ENCODE results near the gene ANK3. TPM values are rescaled to one million over a fixed set of nuclear protein-coding genes. Genes with fewer than 3 reads are reported as not detected.
"Not testable (repeated sequence)": the region's sequence is repeated elsewhere in the genome, so short reads cannot be mapped to it uniquely, and the experiment has no call there.

ANK3 gene
- total and polyA plus RNA-seq, 4 donors: 101 to 318 (median 146) TPM

GRCh38 chr10:60045571-60045970 lies 344.1 kb downstream of the ANK3 start:
- H3K4me1 ChIP-seq (ENCODE audit: control insufficient read depth, insufficient read depth, low read length): no peaks in the 10 kb centered on the region
- DNase-seq (ENCODE audit: low read depth in 4 of 6, low spot score in 6 of 6): no peak
- H3K27me3 ChIP-seq (ENCODE audit: control insufficient read depth, insufficient read depth, low read length): no peaks in the 10 kb centered on the region
- H3K36me3 ChIP-seq (ENCODE audit: control insufficient read depth, insufficient read depth, low read length): no peaks in the 10 kb centered on the region
- no peaks in the 10 kb centered on the region for H3K9me3 ChIP-seq (ENCODE audit: control insufficient read depth, insufficient read depth, low read length)
- H3K4me3 ChIP-seq (ENCODE audit: low read depth, low read length): no peak overlapping the region
- H3K27ac ChIP-seq (ENCODE audit: low read depth, low read length): no peak overlapping the region

GRCh38 chr10:60044971-60045370 lies 344.7 kb downstream of the ANK3 start:
- Histone ChIP-seq H3K4me3 (ENCODE audit: low read depth, low read length) (no peak overlapping the region), H3K27me3 (ENCODE audit: control insufficient read depth, insufficient read depth, low read length) (no peaks in the 10 kb centered on the region), H3K9me3 (ENCODE audit: control insufficient read depth, insufficient read depth, low read length) (no peaks in the 10 kb centered on the region), H3K36me3 (ENCODE audit: control insufficient read depth, insufficient read depth, low read length) (no peaks in the 10 kb centered on the region), H3K4me1 (ENCODE audit: control insufficient read depth, insufficient read depth, low read length) (no peaks in the 10 kb centered on the region), H3K27ac (ENCODE audit: low read depth, low read length) (no peak overlapping the region)
- WGBS (ENCODE audit: insufficient coverage): no CpG with 5 or more reads among the region's 2 CpGs
- DNase-seq (ENCODE audit: low read depth in 4 of 6, low spot score in 6 of 6): no peak

- no peaks in the 10 kb centered on the region for H3K36me3 ChIP-seq (ENCODE audit: control insufficient read depth, insufficient read depth, low read length)
- DNase-seq (ENCODE audit: low read depth in 4 of 6, low spot score in 6 of 6): no peak
- H3K27ac ChIP-seq (ENCODE audit: low read depth, low read length): no peak overlapping the region
- no CpG with 5 or more reads among the region's 2 CpGs for WGBS (ENCODE audit: insufficient coverage)
- H3K4me1 ChIP-seq (ENCODE audit: control insufficient read depth, insufficient read depth, low read length): no peaks in the 10 kb centered on the region
- H3K9me3 ChIP-seq (ENCODE audit: control insufficient read depth, insufficient read depth, low read length): no peaks in the 10 kb centered on the region
- no peaks in the 10 kb centered on the region for H3K27me3 ChIP-seq (ENCODE audit: control insufficient read depth, insufficient read depth, low read length)
- H3K4me3 ChIP-seq (ENCODE audit: low read depth, low read length): no peak overlapping the region
Measured at GRCh38 chr10:60044242-60044641, 345.4 kb downstream of the ANK3 start.

GRCh38 chr10:60043561-60044241 lies 346.0 kb downstream of the ANK3 start:
- Histone ChIP-seq H3K27ac (ENCODE audit: low read depth, low read length) (no peak overlapping the region), H3K9me3 (ENCODE audit: control insufficient read depth, insufficient read depth, low read length) (no peaks in the 10 kb centered on the region)
- WGBS (ENCODE audit: insufficient coverage): 57% methylated on average over 1 of the region's 6 CpGs

GRCh38 chr10:60042914-60043313 lies 346.8 kb downstream of the ANK3 start:
- Histone ChIP-seq H3K4me1 (ENCODE audit: control insufficient read depth, insufficient read depth, low read length) (no peaks in the 10 kb centered on the region), H3K27me3 (ENCODE audit: control insufficient read depth, insufficient read depth, low read length) (no peaks in the 10 kb centered on the region), H3K36me3 (ENCODE audit: control insufficient read depth, insufficient read depth, low read length) (no peaks in the 10 kb centered on the region), H3K27ac (ENCODE audit: low read depth, low read length) (no peak overlapping the region), H3K4me3 (ENCODE audit: low read depth, low read length) (no peak overlapping the region), H3K9me3 (ENCODE audit: control insufficient read depth, insufficient read depth, low read length) (no peaks in the 10 kb centered on the region)
- no CpG with 5 or more reads among the region's 2 CpGs for WGBS (ENCODE audit: insufficient coverage)
- DNase-seq (ENCODE audit: low read depth in 4 of 6, low spot score in 6 of 6): no peak

More at GRCh38 chr10:60043561-60044241, 346.0 kb downstream of the ANK3 start:
- Histone ChIP-seq H3K4me1 (ENCODE audit: control insufficient read depth, insufficient read depth, low read length) (no peaks in the 10 kb centered on the region), H3K4me3 (ENCODE audit: low read depth, low read length) (no peak overlapping the region), H3K27me3 (ENCODE audit: control insufficient read depth, insufficient read depth, low read length) (no peaks in the 10 kb centered on the region), H3K36me3 (ENCODE audit: control insufficient read depth, insufficient read depth, low read length) (no peaks in the 10 kb centered on the region)
- no peak for DNase-seq (ENCODE audit: low read depth in 4 of 6, low spot score in 6 of 6)

- Histone ChIP-seq H3K27me3 (ENCODE audit: control insufficient read depth, insufficient read depth, low read length) (no peaks in the 10 kb centered on the region), H3K27ac (ENCODE audit: low read depth, low read length) (no peak overlapping the region), H3K9me3 (ENCODE audit: control insufficient read depth, insufficient read depth, low read length) (no peaks in the 10 kb centered on the region), H3K36me3 (ENCODE audit: control insufficient read depth, insufficient read depth, low read length) (no peaks in the 10 kb centered on the region), H3K4me3 (ENCODE audit: low read depth, low read length) (no peak overlapping the region), H3K4me1 (ENCODE audit: control insufficient read depth, insufficient read depth, low read length) (no peaks in the 10 kb centered on the region)
- no peak for DNase-seq (ENCODE audit: low read depth in 4 of 6, low spot score in 6 of 6)
- WGBS (ENCODE audit: insufficient coverage): no CpG with 5 or more reads among the region's 5 CpGs
Measured at GRCh38 chr10:60042262-60042661, 347.4 kb downstream of the ANK3 start.

GRCh38 chr10:60041489-60042133 lies 348.1 kb downstream of the ANK3 start:
- no peaks in the 10 kb centered on the region for H3K9me3 ChIP-seq (ENCODE audit: control insufficient read depth, insufficient read depth, low read length)
- H3K27me3 ChIP-seq (ENCODE audit: control insufficient read depth, insufficient read depth, low read length): no peaks in the 10 kb centered on the region
- no peak for DNase-seq (ENCODE audit: low read depth in 4 of 6, low spot score in 6 of 6)
- H3K4me3 ChIP-seq (ENCODE audit: low read depth, low read length): no peak overlapping the region
- H3K27ac ChIP-seq (ENCODE audit: low read depth, low read length): no peak overlapping the region
- no peaks in the 10 kb centered on the region for H3K36me3 ChIP-seq (ENCODE audit: control insufficient read depth, insufficient read depth, low read length)
- WGBS (ENCODE audit: insufficient coverage): no CpG with 5 or more reads among the region's 3 CpGs
- H3K4me1 ChIP-seq (ENCODE audit: control insufficient read depth, insufficient read depth, low read length): no peaks in the 10 kb centered on the region

GRCh38 chr10:60040014-60040662 lies 349.5 kb downstream of the ANK3 start:
- no peak overlapping the region for H3K27ac ChIP-seq (ENCODE audit: low read depth, low read length)
- H3K36me3 ChIP-seq (ENCODE audit: control insufficient read depth, insufficient read depth, low read length): no peaks in the 10 kb centered on the region
- no peaks in the 10 kb centered on the region for H3K4me1 ChIP-seq (ENCODE audit: control insufficient read depth, insufficient read depth, low read length)
- H3K4me3 ChIP-seq (ENCODE audit: low read depth, low read length): no peak overlapping the region
- no peak for DNase-seq (ENCODE audit: low read depth in 4 of 6, low spot score in 6 of 6)
- H3K9me3 ChIP-seq (ENCODE audit: control insufficient read depth, insufficient read depth, low read length): no peaks in the 10 kb centered on the region
- H3K27me3 ChIP-seq (ENCODE audit: control insufficient read depth, insufficient read depth, low read length): no peaks in the 10 kb centered on the region
- WGBS (ENCODE audit: insufficient coverage): no CpG with 5 or more reads among the region's 3 CpGs

- Histone ChIP-seq H3K4me3 (ENCODE audit: low read depth, low read length) (no peak overlapping the region), H3K27me3 (ENCODE audit: control insufficient read depth, insufficient read depth, low read length) (no peaks in the 10 kb centered on the region), H3K27ac (ENCODE audit: low read depth, low read length) (no peak overlapping the region), H3K36me3 (ENCODE audit: control insufficient read depth, insufficient read depth, low read length) (peaks cover 4% of the 10 kb centered on the region), H3K9me3 (ENCODE audit: control insufficient read depth, insufficient read depth, low read length) (no peaks in the 10 kb centered on the region), H3K4me1 (ENCODE audit: control insufficient read depth, insufficient read depth, low read length) (no peaks in the 10 kb centered on the region)
- no peak for DNase-seq (ENCODE audit: low read depth in 4 of 6, low spot score in 6 of 6)
- whole genome bisulfite sequencing (ENCODE audit: insufficient coverage): no CpG with 5 or more reads among the region's 1 CpG
Measured at GRCh38 chr10:60035984-60036383, 353.7 kb downstream of the ANK3 start.

GRCh38 chr10:60035375-60035774 lies 354.3 kb downstream of the ANK3 start:
- H3K4me1 ChIP-seq (ENCODE audit: control insufficient read depth, insufficient read depth, low read length); H3K27ac ChIP-seq (ENCODE audit: low read depth, low read length); DNase-seq (ENCODE audit: low read depth in 4 of 6, low spot score in 6 of 6); H3K27me3 ChIP-seq (ENCODE audit: control insufficient read depth, insufficient read depth, low read length); H3K36me3 ChIP-seq (ENCODE audit: control insufficient read depth, insufficient read depth, low read length); H3K9me3 ChIP-seq (ENCODE audit: control insufficient read depth, insufficient read depth, low read length); H3K4me3 ChIP-seq (ENCODE audit: low read depth, low read length): not testable (repeated sequence)
- 100% methylated on average over 3 of the region's 5 CpGs for WGBS (ENCODE audit: insufficient coverage)
